ENCODE data around the gene ECM1.

Gene ECM1

GRCh38 chr1:150511985-150512660 lies 4.2 kb downstream of the ECM1 start:
- no peak for DNase-seq (ENCODE audit: low read depth in 2 of 3, low spot score in 1 of 3)

GRCh38 chr1:150512846-150513245 lies 4.9 kb downstream of the ECM1 start:
- no peak for DNase-seq (ENCODE audit: low read depth in 2 of 3, low spot score in 1 of 3)

GRCh38 chr1:150513351-150513791 lies 5.5 kb downstream of the ECM1 start:
- DNase-seq (ENCODE audit: low read depth in 2 of 3, low spot score in 1 of 3): no peak

GRCh38 chr1:150514260-150514659 lies 6.4 kb downstream of the ECM1 start:
- DNase-seq (ENCODE audit: low read depth in 2 of 3, low spot score in 1 of 3): no peak

DNA sequence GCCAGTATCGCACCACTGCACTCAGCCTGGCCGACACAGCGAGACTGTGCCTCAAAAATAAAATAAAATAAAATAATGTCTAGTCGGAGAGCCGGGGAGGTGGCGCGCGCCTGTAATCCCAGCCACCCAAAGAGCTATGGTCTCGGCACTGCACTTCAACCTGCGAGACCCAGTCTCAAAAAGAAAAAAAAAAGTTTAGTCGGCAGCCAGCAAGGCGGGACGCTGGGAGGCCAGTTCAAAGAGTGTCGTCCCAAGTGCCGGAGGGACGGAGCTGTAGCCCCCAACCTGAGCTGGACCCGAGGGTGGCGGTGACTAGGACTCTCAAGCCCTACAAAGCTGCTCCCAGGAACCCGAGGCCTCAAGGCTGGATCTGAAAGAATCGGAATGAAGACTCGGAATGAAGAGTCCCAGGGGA lies 7.0 kb downstream of the ECM1 start:
- DNase-seq (ENCODE audit: low read depth in 2 of 3, low spot score in 1 of 3): no peak

GRCh38 chr1:150515328-150516049 lies 7.6 kb downstream of the ECM1 start, which contains the start of gene FALEC:
TSS of gene FALEC (plus strand) at chr1:150515752.
- peak; percentile 77 to 91 (median 87) for DNase-seq (ENCODE audit: low read depth in 2 of 3, low spot score in 1 of 3)

DNA sequence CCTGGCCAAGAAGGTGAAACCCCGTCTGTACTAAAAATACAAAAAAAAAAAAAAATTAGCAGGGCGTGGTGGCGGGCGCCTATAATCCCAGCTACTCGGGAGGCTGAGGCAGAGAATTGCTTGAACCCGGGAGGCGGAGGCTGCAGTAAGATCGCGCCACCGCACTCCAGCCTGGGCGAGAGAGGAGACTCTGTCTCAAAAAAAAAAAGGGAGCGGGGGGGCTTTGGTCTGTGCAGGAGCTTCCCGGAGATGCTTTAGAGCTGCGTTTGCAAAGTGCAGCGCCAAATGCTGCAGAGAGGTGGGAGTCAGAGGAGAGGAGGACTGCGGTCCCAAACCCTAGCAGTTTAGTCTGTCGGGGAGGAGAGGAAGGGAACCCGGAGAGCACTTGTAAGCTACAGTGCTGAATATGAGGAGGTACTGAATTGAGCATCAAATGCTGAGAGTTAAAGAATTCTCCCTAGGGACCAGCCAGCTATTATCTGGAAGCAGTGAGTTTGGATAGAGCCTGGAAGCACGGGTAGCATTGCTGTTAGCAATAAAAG lies 8.2 kb downstream of the ECM1 start:
- no peak for DNase-seq (ENCODE audit: low read depth in 2 of 3, low spot score in 1 of 3)

- no peak for DNase-seq (ENCODE audit: low read depth in 2 of 3, low spot score in 1 of 3)
These were observed 8.7 kb downstream of the ECM1 start for GRCh38 chr1:150516616-150517015.

- no peak for DNase-seq (ENCODE audit: low read depth in 2 of 3, low spot score in 1 of 3)
These were observed 13.5 kb downstream of the ECM1 start for GRCh38 chr1:150521196-150521968.

GRCh38 chr1:150525348-150525747 lies 17.4 kb downstream of the ECM1 start:
- DNase-seq (ENCODE audit: low read depth in 2 of 3, low spot score in 1 of 3): no peak

- no peak for DNase-seq (ENCODE audit: low read depth in 2 of 3, low spot score in 1 of 3)
These were observed 20.3 kb downstream of the ECM1 start for GRCh38 chr1:150528196-150528595.

- DNase-seq (ENCODE audit: low read depth in 2 of 3, low spot score in 1 of 3): no peak
These were observed 21.1 kb downstream of the ECM1 start for GRCh38 chr1:150529017-150529416.

DNA sequence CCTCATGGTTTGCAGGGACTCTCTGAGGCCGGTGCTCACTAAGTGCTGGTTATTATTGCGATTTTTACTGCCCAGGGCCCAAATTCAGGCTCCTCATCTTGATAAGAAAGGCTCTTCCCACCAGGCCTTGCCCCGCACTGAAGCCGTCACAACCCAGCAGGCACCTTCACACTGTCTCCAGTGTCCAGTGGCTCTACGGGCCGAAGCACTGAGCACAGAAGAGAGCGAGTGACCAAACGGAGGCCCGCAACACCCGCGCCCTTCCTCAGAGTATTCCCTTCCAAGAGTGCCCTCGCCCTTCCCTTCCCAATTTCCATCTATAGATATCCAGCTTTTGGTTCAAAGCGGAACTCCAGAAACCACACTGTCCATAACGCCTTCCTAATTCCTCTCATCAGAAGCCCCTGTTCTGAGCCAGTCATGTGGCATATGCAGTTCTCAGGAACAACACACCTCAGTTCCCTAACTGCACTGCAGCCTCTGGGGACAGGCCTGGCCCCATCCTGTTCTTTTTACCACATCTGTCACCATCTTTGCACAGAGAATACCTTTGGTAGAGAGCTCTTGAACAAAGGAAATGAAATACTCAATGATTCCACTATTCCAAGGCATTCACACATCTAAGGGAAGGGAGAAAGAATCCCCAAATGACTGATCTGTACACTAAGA lies 22.7 kb downstream of the ECM1 start:
- DNase-seq (ENCODE audit: low read depth in 2 of 3, low spot score in 1 of 3): no peak

DNA sequence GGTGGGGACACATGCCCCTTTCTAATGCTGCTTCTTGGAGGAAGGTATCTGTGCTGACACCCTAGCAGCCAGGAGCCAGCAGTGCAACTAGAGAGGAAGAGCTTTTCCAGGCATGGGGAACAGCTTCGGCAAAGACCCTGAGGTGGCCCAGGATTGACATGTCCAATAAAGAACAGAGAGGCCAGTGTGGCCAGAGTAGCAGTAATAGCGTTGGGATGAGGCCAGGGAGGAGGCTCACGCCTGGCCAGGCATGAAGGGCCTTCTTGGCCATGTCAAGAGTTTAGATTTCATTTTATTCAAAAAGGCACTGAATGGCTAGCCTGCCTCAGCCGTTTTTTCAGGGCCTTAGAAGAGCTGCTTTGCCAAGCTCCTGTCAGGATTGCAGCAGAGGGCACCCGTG lies 25.0 kb downstream of the ECM1 start:
- no peak for DNase-seq (ENCODE audit: low read depth in 2 of 3, low spot score in 1 of 3)

DNA sequence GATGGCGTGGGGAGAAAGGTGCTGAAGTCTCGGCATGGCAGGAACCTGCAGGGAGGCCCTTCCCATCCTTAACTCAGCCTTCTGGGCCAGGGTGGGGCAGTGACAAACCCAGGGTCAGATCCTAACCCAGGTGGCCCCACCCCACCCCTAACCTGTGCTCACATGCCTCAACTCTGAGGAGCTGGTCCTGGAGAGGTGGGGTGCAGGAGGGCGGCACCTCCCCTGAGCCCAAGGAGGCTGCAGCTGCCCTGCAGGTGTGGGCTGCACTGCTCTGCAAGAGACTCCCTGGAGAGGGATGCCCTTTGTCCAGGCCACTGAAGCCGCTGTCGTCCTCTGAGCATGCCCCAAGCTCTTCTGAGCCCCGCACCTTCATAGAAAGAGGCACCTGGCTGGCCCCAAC lies 26.1 kb downstream of the ECM1 start:
- DNase-seq (ENCODE audit: low read depth in 2 of 3, low spot score in 1 of 3): no peak

- no peak for DNase-seq (ENCODE audit: low read depth in 2 of 3, low spot score in 1 of 3)
These were observed 27.8 kb downstream of the ECM1 start for GRCh38 chr1:150535511-150536287.

- DNase-seq (ENCODE audit: low read depth in 2 of 3, low spot score in 1 of 3): no peak
These were observed 29.2 kb downstream of the ECM1 start for GRCh38 chr1:150536836-150537731.

DNA sequence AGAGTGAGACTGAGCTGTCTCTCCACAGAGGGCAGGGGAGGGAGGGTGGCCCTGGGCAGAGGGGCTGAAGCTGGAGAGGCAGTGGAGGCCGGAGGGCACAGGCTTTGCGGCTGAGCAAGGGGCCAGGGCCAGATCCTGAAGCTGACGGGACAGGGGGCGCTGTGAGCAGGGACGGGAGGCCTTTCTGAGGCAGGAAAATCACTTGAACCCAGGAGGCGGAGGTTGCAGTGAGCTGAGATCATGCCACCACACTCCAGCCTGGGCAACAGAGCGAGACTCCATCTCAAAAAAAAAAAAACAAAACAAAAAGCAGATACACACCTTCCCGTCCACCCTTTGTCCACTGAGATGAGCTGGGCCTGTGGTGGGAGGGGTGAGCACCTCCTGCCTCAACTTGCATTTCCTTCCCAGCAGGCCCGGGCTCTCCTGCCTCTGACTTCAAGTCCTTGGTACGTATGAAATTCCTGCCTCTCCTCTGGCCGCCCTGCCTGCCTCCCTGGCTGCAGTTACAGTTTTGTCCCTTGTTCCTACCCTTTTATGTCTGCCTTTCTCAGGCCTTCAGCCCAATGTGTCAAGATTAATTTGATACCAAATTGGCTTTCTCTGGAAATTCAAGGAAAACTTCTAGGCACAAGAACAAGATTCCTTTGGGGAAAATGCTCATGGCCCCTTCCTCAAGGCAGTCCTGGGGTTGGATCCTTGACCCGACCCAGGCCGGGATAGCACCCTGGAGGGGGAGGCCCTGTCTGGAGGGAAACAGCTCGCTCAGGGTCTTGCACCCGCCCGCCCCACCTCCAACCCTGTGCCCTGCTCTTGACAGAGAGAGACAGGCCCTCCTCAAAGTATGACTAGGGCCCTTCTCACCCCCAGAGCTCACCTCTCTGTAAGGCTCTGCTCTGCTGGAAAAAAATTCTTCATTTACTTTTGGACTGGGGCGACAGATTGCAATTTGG lies 30.1 kb downstream of the ECM1 start:
- no peak for DNase-seq (ENCODE audit: low read depth in 2 of 3, low spot score in 1 of 3)
